Esophagus muscularis mucosa (tissue), 4 donors: ENCODE data around the gene SMARCE1. TPM values are rescaled to one million over a fixed set of nuclear protein-coding genes. Genes with fewer than 3 reads are reported as not detected.

ENCODE experiments used
- DNase-seq: peaks from one replicate; pipeline ENCODE4 v3.0.0-alpha.2; 2017; ENCODE audit errors: extremely low spot score
- H3K27ac ChIP-seq, 4 donors: fragments of 200-600 bp; sonication (generic); replicated peaks in 1 of 4; 1 replicate in 3 of 4; 2 replicates in 1 of 4; pipeline ENCODE4 v1.5.1; 2016 to 2019; ENCODE audit warnings: mild to moderate bottlenecking in 1 of 4
- H3K27me3 ChIP-seq, 4 donors: fragments of 200-600 bp; sonication (generic); one replicate each; pipeline versions ENCODE4 v1.5.1 to v1.6.0; 2016 to 2019
- H3K36me3 ChIP-seq, 4 donors: fragments of 200-600 bp; sonication (generic); one replicate each; pipeline ENCODE4 v1.5.1; 2016 to 2019
- H3K4me1 ChIP-seq, 4 donors: fragments of 200-600 bp; sonication (generic); one replicate each; pipeline ENCODE4 v1.5.1; 2016 to 2019
- H3K4me3 ChIP-seq, 4 donors: fragments of 200-600 bp; sonication (generic); 1 replicate in 2 of 4; 2 replicates in 2 of 4; pipeline ENCODE4 v1.5.1; 2016 to 2019; ENCODE audit warnings: mild to moderate bottlenecking in 4 of 4, moderate library complexity in 1 of 4
- H3K9me3 ChIP-seq, 4 donors: fragments of 200-600 bp; sonication (generic); 1 replicate in 3 of 4; 2 replicates in 1 of 4; pipeline ENCODE4 v1.5.1; 2016 to 2019
- EP300 ChIP-seq: sonication (generic); formaldehyde crosslinking; IDR thresholded peaks from one replicate; pipeline ENCODE4 v1.6.1; 2017; ENCODE audit warnings: antibody characterized with exemption
- POLR2A ChIP-seq: fragments of 450-650 bp; IDR thresholded peaks from one replicate; pipeline ENCODE4 v1.6.1; 2017; ENCODE audit warnings: antibody characterized with exemption, moderate library complexity, mild to moderate bottlenecking, low read depth
- POLR2AphosphoS5 ChIP-seq, 2 donors: sonication (generic); formaldehyde crosslinking; IDR thresholded peaks; one replicate each; pipeline ENCODE4 v1.6.1; 2017; ENCODE audit warnings: antibody characterized with exemption in 2 of 2
- WGBS: methylation state at CpG from one replicate; pipeline ENCODE4 v1.1.5; 2018; 5-methylcytosine and 5-hydroxymethylcytosine counted together
- intact Hi-C: fragments of 100-400 bp; cut with DNase I; formaldehyde crosslinking; loops from one replicate; pipeline ENCODE4 v1.15.1; 2023
- total RNA-seq, 4 donors: library from RNA; depleted of rRNA; stranded (reverse); fragments of >200 nt; gene quantifications; one replicate each; pipeline versions ENCODE4 v1.1.0 to v1.2.1, GENCODE V29; 2016
- TF ChIP-seq, protein P1 (sequence below), 3 experiments: fragments of 200-600 bp in 2 of 3; fragments of 450-650 bp in 1 of 3; sonication (generic) in 2 of 3; IDR thresholded peaks; one replicate each; pipeline ENCODE4 v1.5.1; 2017 to 2019; ENCODE audit warnings: antibody characterized with exemption in 3 of 3, mild to moderate bottlenecking in 2 of 3, moderate library complexity in 1 of 3

Gene SMARCE1
- total RNA-seq, 4 donors from 2014 or later, result 86.8 to 112 (median 102) TPM

DNA sequence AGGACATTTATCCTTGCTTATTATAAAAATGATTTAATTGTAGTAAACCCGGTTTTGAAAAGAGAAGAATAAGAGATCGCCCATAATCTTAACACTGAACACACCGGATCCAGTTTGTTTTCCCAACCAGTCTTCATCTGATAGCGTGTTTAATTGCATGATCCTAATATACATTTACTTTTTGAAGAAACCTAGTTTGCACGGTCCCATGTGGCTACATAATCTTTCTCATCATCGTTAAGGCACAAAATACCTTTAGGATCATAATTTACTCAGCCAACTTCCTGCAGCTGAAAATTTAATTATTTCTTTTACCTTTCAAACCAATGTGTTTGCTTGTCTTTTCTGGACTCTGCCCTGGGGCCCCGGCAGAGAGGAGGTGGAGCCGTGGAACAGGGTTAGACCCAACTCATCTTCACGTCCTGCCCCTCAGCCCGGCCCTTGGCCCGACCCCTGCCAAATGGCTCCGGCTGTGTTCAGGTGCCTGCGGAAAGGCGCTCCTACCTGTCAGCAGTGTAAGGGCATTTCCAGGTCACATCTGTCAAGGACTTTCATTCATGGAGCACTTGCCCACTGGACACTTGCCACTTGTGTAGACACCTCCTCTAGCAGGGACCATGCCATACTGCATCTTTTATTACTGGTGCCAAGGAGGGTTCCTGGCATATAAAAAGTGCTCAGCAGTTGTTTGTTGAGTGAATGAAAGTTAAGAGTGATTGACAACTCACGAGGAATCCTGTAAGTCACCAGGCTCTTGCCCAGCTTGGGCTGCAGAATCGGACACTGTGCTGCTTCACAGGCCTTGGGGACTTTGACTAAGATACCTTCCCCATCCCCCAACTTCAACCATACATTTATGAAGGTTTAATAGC lies 28.6 kb downstream of the SMARCE1 start:
- Histone ChIP-seq H3K27me3 (peaks cover 0 to 66% (median 6%) of the 10 kb centered on the region in 4 donors), H3K4me1 (peaks cover 3 to 26% (median 20%) of the 10 kb centered on the region in 4 donors), H3K36me3 (no peaks in the 10 kb centered on the region), H3K27ac (peak overlapping the region in 1 of 4 donors; percentile 38), H3K4me3 (no peak overlapping the region), H3K9me3 (no peaks in the 10 kb centered on the region)
- no peak for DNase-seq
- intact Hi-C loops, result no loop called here
- no peak for TF ChIP-seq POLR2A
- no peak for TF ChIP-seq POLR2AphosphoS5 (IDR thresholded peaks at IDR 0.05)
- TF ChIP-seq EP300, result no peak
- TF ChIP-seq, protein P1, sequence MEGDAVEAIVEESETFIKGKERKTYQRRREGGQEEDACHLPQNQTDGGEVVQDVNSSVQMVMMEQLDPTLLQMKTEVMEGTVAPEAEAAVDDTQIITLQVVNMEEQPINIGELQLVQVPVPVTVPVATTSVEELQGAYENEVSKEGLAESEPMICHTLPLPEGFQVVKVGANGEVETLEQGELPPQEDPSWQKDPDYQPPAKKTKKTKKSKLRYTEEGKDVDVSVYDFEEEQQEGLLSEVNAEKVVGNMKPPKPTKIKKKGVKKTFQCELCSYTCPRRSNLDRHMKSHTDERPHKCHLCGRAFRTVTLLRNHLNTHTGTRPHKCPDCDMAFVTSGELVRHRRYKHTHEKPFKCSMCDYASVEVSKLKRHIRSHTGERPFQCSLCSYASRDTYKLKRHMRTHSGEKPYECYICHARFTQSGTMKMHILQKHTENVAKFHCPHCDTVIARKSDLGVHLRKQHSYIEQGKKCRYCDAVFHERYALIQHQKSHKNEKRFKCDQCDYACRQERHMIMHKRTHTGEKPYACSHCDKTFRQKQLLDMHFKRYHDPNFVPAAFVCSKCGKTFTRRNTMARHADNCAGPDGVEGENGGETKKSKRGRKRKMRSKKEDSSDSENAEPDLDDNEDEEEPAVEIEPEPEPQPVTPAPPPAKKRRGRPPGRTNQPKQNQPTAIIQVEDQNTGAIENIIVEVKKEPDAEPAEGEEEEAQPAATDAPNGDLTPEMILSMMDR (IDR thresholded peaks at IDR 0.05), result no peak
- WGBS, result 76% methylated on average over 16 of the region's 16 CpGs

DNA sequence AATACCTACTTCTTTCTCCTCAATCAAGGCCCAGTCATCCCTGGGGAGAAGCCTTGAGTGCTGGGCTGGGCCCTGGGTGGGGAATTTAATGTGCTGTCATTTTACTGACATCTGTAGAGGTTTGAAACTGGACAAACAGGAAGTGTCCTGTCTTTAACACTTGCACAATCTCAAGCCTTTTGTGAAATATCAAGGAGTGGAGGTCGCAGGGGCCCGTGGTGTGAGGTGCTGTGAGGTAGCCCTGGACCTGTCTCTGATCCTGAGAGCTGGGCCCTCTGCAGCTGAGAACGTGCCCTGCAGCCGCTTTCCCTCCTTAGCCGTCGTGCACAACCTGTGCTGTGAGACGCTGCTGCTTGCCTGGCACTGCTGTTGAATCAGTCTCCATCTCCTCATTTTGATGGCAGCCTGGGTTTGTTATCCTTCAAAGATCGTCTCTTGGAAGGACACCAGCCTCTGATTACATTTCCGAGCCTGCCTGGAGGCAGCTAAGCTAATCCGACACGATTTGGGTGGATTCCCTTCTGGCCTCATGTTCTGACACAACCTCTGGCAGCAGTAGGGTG lies 29.9 kb downstream of the SMARCE1 start:
- peaks cover 0 to 77% (median 6%) of the 10 kb centered on the region in 4 donors for H3K27me3 ChIP-seq
- TF ChIP-seq, protein P1 (IDR thresholded peaks at IDR 0.05), result no peak
- TF ChIP-seq POLR2AphosphoS5 (IDR thresholded peaks at IDR 0.05), result peak in 1 of 2 donors; percentile 36
- peak; percentile 92 for DNase-seq
- H3K36me3 ChIP-seq, result no peaks in the 10 kb centered on the region
- intact Hi-C loops, result no loop called here
- no peaks in the 10 kb centered on the region for H3K9me3 ChIP-seq
- WGBS, result 49% methylated on average over 6 of the region's 11 CpGs
- peaks cover 3 to 26% (median 20%) of the 10 kb centered on the region in 4 donors for H3K4me1 ChIP-seq
- H3K4me3 ChIP-seq, result no peak overlapping the region
- H3K27ac ChIP-seq, result peak overlapping the region; percentile 11 to 59 (median 46)

DNA sequence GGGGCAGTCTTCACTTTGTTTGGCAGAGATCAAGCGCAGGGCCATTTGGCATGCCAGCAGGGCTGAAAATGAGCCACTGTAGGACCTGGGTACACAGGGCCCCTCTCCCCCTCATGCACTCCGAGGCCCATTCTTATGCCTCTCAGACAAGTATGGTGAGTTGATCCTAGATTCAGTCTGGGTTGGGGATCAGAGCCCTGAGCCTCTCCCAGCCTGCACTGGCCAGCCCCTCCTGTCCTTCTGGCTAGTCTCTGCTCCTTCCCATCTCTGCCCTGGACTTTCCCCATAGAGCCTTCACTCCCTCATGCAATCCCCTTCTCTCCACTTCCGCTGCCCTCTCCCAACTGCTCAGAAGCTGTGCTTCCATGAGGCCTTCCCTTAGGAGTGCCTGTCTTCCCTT lies 31.0 kb downstream of the SMARCE1 start:
- intact Hi-C loops, result no loop called here
- Histone ChIP-seq H3K4me3 (no peak overlapping the region), H3K36me3 (no peaks in the 10 kb centered on the region), H3K27me3 (peaks cover 0 to 79% (median 6%) of the 10 kb centered on the region in 4 donors), H3K4me1 (peaks cover 3 to 26% (median 18%) of the 10 kb centered on the region in 4 donors), H3K27ac (peak overlapping the region in 3 of 4 donors; percentile 6 to 59 (median 45)), H3K9me3 (no peaks in the 10 kb centered on the region)
- no peak for DNase-seq
- TF ChIP-seq POLR2A (no peak), EP300 (no peak), POLR2AphosphoS5 (IDR thresholded peaks at IDR 0.05) (no peak)
- TF ChIP-seq, protein P1 (IDR thresholded peaks at IDR 0.05), result no peak
- WGBS, result 99% methylated on average over 3 of the region's 3 CpGs

DNA sequence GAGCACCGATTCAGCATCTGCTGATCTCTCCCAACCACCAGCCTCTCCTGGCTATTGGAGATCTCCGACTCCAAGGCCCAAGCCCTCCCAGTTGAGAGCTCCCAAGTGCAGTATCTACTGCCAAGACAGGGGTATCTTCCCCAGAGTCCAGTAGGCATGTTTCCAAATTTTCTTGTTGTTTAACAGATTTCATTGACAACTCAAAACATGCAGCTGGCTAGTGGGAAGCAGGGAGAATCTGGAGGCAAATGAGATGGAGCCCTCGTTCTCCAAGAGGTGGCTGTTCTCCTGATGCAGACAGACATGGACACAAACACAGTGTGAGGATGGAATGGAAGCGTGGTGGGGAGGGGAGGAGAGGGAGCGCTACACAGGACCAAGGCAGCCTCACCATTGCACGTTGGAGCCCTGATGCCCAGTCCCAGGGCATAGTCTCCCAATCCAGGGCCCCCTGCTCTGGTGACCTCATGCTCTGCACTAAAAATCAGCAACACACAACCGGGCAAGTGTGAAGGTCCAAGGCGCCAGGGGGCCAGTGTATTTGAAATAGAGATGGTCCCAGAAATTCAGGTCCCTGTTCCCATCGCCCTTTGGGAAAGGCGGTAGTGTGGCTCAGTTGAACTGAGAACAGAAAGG lies 31.7 kb downstream of the SMARCE1 start:
- intact Hi-C loops, result no loop called here

More for the DNA sequence above, 31.7 kb downstream of the SMARCE1 start:
- TF ChIP-seq POLR2A, result no peak
- TF ChIP-seq, protein P1 (IDR thresholded peaks at IDR 0.05), result no peak
- no peak for TF ChIP-seq EP300
- TF ChIP-seq POLR2AphosphoS5 (IDR thresholded peaks at IDR 0.05), result no peak
- Histone ChIP-seq H3K4me1 (peaks cover 3 to 26% (median 18%) of the 10 kb centered on the region in 4 donors), H3K9me3 (no peaks in the 10 kb centered on the region), H3K4me3 (no peak overlapping the region), H3K36me3 (no peaks in the 10 kb centered on the region), H3K27ac (peak overlapping the region in 2 of 4 donors; percentile 6 to 10), H3K27me3 (peaks cover 0 to 74% (median 6%) of the 10 kb centered on the region in 4 donors)
- peak; percentile 91 for DNase-seq
- WGBS, result 70% methylated on average over 10 of the region's 10 CpGs
